Ureter (tissue), 1 donor: Measurements from ENCODE around the gene CPTP. TPM values are rescaled to one million over a fixed set of nuclear protein-coding genes. Genes with fewer than 3 reads are reported as not detected.
"Not testable (repeated sequence)": the region's sequence is repeated elsewhere in the genome, so short reads cannot be mapped to it uniquely, and the experiment has no call there.

Experiments used
- DNase-seq: peaks from one replicate; pipeline ENCODE4 v3.0.0-alpha.2; 2020; ENCODE audit warnings: low spot score
- total RNA-seq: library from RNA; stranded (reverse); gene quantifications from one replicate; pipeline ENCODE4 v1.2.4, GENCODE V29; 2023
- donor health status: DM: yes; HTN: yes; CAD: no.

Gene CPTP
- total RNA-seq, 1 donor from 2014 or later: 21.4 TPM

- DNase-seq: no peak
Observed at GRCh38 chr1:1306661-1307260, 17.8 kb upstream of the CPTP start.

- no peak for DNase-seq
Observed at GRCh38 chr1:1307261-1307922, 17.2 kb upstream of the CPTP start.

- peak; percentile 91 for DNase-seq
Observed at GRCh38 chr1:1307923-1308755, 16.5 kb upstream of the CPTP start, which contains the start of the genes ACAP3 and PUSL1. ACAP3 (minus strand) TSS chr1:1307930; CDS start chr1:1307815, 115 bp downstream. PUSL1 (plus strand) TSS chr1:1308597; CDS start chr1:1308644, 47 bp downstream.

- no peak for DNase-seq
Observed at GRCh38 chr1:1308756-1309250, 15.8 kb upstream of the CPTP start.

GRCh38 chr1:1309251-1310108, 15.1 kb upstream of the CPTP start:
- peak; percentile 67 for DNase-seq

- DNase-seq: no peak
Observed at GRCh38 chr1:1310109-1310385, 14.6 kb upstream of the CPTP start.

- DNase-seq: peak; percentile 79
Observed at GRCh38 chr1:1310476-1311053, 14.0 kb upstream of the CPTP start.

GRCh38 chr1:1311107-1312104, 13.2 kb upstream of the CPTP start:
- no peak for DNase-seq

GRCh38 chr1:1312450-1313314, 11.9 kb upstream of the CPTP start:
- no peak for DNase-seq

GRCh38 chr1:1313500-1314236, 10.9 kb upstream of the CPTP start:
- no peak for DNase-seq

- no peak for DNase-seq
Observed at GRCh38 chr1:1314237-1314586, 10.4 kb upstream of the CPTP start.

GRCh38 chr1:1314678-1315335, 9.8 kb upstream of the CPTP start:
- DNase-seq: no peak

GRCh38 chr1:1315435-1315954, 9.1 kb upstream of the CPTP start:
- DNase-seq: no peak

GRCh38 chr1:1316199-1316598, 8.4 kb upstream of the CPTP start:
- not testable (repeated sequence) for DNase-seq

- no peak for DNase-seq
Observed at GRCh38 chr1:1317420-1317819, 7.2 kb upstream of the CPTP start.

- peak; percentile 80 for DNase-seq
Observed at GRCh38 chr1:1318131-1318652, 6.4 kb upstream of the CPTP start.
